ENCODE results near the gene FBRS. TPM values are rescaled to one million over a fixed set of nuclear protein-coding genes. Genes with fewer than 3 reads are reported as not detected.

FBRS gene
- 65.0 TPM for total RNA-seq
- long read RNA-seq, partial matches to known transcripts = 67 of 73 reads
- long read RNA-seq, other reads (novel, unspliced or antisense) = 4 of 73 reads

DNA sequence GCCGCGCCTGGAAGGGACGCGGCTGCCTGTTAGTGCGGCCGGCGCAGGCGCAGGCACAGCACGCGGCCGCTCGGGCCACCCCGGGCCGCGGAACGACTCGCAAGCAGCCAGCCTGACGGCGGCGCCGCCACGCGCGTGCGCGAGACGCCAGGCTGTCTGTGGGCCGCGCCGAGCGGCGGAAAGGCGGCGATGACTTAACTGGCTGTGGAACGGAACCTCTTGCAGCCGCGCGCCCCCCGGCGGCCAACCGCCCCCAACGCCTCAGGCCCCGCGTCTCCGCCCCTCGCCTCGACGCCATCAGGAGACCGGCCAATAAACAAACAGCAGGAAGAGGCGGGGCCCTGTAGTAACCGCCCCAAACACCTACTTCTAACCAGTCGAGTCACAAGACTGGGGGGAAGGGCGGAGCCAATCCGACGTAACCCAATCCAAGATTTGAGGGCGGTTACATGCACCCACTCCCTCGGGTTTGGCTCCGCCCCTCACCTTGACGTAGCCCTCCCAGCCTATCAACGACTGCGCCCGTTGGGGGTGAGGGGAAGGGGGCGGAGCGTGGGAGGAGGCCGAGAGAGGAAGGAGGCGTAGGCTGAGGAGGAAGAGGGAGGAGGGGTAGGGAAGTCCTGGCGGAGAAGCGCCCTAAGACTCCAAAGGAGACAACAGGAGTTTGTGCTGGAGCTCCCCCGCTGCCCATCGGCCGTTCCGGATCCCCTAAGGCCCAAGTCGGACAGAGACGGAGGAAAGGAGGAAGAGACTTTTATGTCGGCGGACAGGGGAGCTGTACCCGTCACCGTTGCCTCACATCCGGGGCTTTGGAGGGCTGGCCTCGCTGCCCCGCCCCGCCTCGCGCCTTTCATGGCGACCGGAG, at the start of gene FBRS:
Gene FBRS, plus strand, starts transcription at position 566 of the 865 bp plus-strand sequence. CDS start 1,088 bp downstream, outside the sequence.
- peak within 1 kb of the TSS; percentile 100 for H3K27ac ChIP-seq
- peak; percentile 100 for DNase-seq
- no peaks in the 10 kb centered on the region for H3K9me3 ChIP-seq
- no peaks in the 10 kb centered on the region for H3K27me3 ChIP-seq
- H3K36me3 ChIP-seq = peaks cover 61% of the 10 kb centered on the region
- H3K4me1 ChIP-seq = peaks cover 31% of the 10 kb centered on the region
- TF ChIP-seq, protein P1, sequence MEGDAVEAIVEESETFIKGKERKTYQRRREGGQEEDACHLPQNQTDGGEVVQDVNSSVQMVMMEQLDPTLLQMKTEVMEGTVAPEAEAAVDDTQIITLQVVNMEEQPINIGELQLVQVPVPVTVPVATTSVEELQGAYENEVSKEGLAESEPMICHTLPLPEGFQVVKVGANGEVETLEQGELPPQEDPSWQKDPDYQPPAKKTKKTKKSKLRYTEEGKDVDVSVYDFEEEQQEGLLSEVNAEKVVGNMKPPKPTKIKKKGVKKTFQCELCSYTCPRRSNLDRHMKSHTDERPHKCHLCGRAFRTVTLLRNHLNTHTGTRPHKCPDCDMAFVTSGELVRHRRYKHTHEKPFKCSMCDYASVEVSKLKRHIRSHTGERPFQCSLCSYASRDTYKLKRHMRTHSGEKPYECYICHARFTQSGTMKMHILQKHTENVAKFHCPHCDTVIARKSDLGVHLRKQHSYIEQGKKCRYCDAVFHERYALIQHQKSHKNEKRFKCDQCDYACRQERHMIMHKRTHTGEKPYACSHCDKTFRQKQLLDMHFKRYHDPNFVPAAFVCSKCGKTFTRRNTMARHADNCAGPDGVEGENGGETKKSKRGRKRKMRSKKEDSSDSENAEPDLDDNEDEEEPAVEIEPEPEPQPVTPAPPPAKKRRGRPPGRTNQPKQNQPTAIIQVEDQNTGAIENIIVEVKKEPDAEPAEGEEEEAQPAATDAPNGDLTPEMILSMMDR (IDR thresholded peaks at IDR 0.05) = peak; percentile 84
- H3K4me3 ChIP-seq = peak within 1 kb of the TSS; percentile 83
- intact Hi-C loops (cut with DNase I) = no loop called here
- ATAC-seq = peak; percentile 90

DNA sequence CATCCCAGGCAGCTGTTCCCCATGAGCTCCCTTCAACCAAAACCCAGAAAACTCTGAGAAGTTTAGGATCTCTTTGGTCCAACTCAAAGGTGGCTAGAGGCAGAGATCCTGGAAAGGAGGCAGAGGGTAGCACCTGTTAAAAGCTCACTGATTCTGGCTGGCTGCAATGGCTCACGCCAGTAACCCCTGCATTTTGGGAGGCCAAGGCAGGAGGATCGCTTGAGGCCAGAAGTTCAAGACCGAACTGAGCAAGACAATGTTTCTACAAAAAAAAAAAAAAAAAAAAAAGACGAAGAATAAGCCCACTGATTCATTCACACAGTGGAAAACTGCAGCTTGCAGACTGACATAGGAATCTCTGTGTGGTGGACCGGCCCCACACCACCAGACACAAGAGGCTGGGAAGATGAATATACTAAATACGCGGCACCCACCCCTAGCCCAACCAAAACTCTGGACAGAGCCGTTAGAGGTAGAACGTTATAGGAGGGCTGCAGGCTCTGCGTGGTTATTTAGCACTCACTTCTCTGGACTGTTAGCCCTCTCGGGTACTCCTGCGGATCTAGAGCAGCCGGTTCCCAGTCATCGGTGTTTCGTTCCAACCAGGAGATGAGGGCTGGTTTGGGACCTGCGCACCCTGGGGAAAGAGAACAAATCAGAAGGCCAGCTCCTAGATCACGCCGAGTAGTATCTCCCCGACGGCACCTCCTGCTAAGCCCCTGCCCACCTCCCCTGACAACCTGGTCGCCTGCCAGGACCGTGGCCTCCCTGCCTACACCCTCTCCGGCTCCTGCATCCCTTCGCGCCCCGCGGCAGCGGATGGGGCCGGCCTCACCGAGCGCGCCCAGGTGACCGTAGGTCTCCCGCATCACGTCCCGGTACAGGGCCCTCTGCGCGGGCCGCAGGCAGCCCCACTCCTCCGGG, 49.0 kb upstream of the FBRS start:
- Histone ChIP-seq H3K4me1 (peaks cover 9% of the 10 kb centered on the region), H3K27me3 (no peaks in the 10 kb centered on the region), H3K9me3 (no peaks in the 10 kb centered on the region), H3K4me3 (peak overlapping the region; percentile 99), H3K36me3 (peaks cover 39% of the 10 kb centered on the region), H3K27ac (peak overlapping the region; percentile 99)
- TF ChIP-seq, protein P1 (IDR thresholded peaks at IDR 0.05) = no peak
- DNase-seq = peak; percentile 86
- ATAC-seq = peak; percentile 75
- intact Hi-C loops (cut with DNase I) = no loop called here

GRCh38 chr16:30609926-30610839, 48.0 kb upstream of the FBRS start, which contains the start of gene ZNF689:
Gene ZNF689 (minus strand): TSS chr16:30610389. CDS start chr16:30610041, 348 bp downstream.
- DNase-seq (peak; percentile 92), ATAC-seq (peak; percentile 97)
- no peaks in the 10 kb centered on the region for H3K9me3 ChIP-seq
- peaks cover 30% of the 10 kb centered on the region for H3K36me3 ChIP-seq
- peaks cover 9% of the 10 kb centered on the region for H3K4me1 ChIP-seq
- intact Hi-C loops (cut with DNase I) = no loop called here
- TF ChIP-seq, protein P1 (IDR thresholded peaks at IDR 0.05) = no peak
- no peaks in the 10 kb centered on the region for H3K27me3 ChIP-seq
- H3K27ac ChIP-seq = peak within 1 kb of the TSS; percentile 99
- peak within 1 kb of the TSS; percentile 99 for H3K4me3 ChIP-seq

- Histone ChIP-seq H3K4me1 (peaks cover 2% of the 10 kb centered on the region), H3K9me3 (no peaks in the 10 kb centered on the region), H3K27me3 (no peaks in the 10 kb centered on the region), H3K27ac (no peak overlapping the region), H3K4me3 (no peak overlapping the region), H3K36me3 (no peaks in the 10 kb centered on the region)
- peak; percentile 95 for ATAC-seq
- DNase-seq = peak; percentile 87
- TF ChIP-seq, protein P1 (IDR thresholded peaks at IDR 0.05) = peak; percentile 52
- intact Hi-C loops (cut with DNase I) = no loop called here
These were observed 42.7 kb upstream of the FBRS start for GRCh38 chr16:30615358-30616091.

All from upper lobe of right lung (tissue), 1 donor.